WTC11 (cell line): ENCODE measurements around the gene CHML. TPM values are rescaled to one million over a fixed set of nuclear protein-coding genes. Genes with fewer than 3 reads are reported as not detected.

Experiments
- ATAC-seq: fragments of 200-7000 bp; cut with Tn5 transposase; 2 replicates; pipeline ENCODE4 v1.10.0; 2021; ENCODE audit warnings: mild to moderate bottlenecking, moderate library complexity
- CTCF ChIA-PET: fragments of 300-600 bp; sonication (Branson Sonifier 250); formaldehyde crosslinking; loops from one replicate; lab custom pipeline; 2021; ENCODE audit warnings: antibody characterized with exemption; lab: Charles Lee
- POLR2A ChIA-PET: fragments of 350-600 bp; sonication (Branson Sonifier 250); formaldehyde crosslinking; loops from one replicate; lab custom pipeline; 2021; ENCODE audit warnings: antibody characterized with exemption; lab: Charles Lee
- DNase-seq: peaks from one replicate; pipeline ENCODE4 v3.0.0; 2021; ENCODE audit warnings: low spot score
- H3K27ac Mint-ChIP-seq: 2 replicates; pipeline ENCODE4 v1.8.0; 2021; ENCODE audit warnings: mixed read lengths
- H3K27me3 Mint-ChIP-seq: 2 replicates; pipeline ENCODE4 v1.8.0; 2021; ENCODE audit warnings: low read depth, mild to moderate bottlenecking, moderate library complexity, mixed read lengths
- H3K36me3 Mint-ChIP-seq: 2 replicates; pipeline ENCODE4 v1.8.0; 2021; ENCODE audit warnings: mixed read lengths
- H3K4me1 Mint-ChIP-seq: 2 replicates; pipeline ENCODE4 v1.8.0; 2022; ENCODE audit warnings: mixed read lengths
- H3K4me3 Mint-ChIP-seq: 2 replicates; pipeline ENCODE4 v1.8.0; 2021; ENCODE audit warnings: mild to moderate bottlenecking, moderate library complexity, mixed read lengths
- H3K9me3 Mint-ChIP-seq: 2 replicates; pipeline ENCODE4 v1.8.0; 2021; ENCODE audit warnings: mixed read lengths
- ATF6 ChIP-seq: sonication (generic); formaldehyde crosslinking; IDR thresholded peaks from 2 replicates; pipeline ENCODE4 v1.8.1; 2023; ENCODE audit warnings: mild to moderate bottlenecking, missing genetic modification reagents
- CDX4 ChIP-seq: fragments of 250-450 bp; sonication (Bioruptor Pico); IDR thresholded peaks from 2 replicates; pipeline ENCODE4 v1.9.0; 2021; ENCODE audit warnings: moderate library complexity, mild to moderate bottlenecking, inconsistent platforms, borderline replicate concordance
- ELF4 ChIP-seq: sonication (generic); formaldehyde crosslinking; IDR thresholded peaks from 2 replicates; pipeline ENCODE4 v1.8.1; 2022; ENCODE audit warnings: low read depth, mild to moderate bottlenecking, moderate library complexity, missing genetic modification reagents
- HMGA2 ChIP-seq: fragments of 250-450 bp; sonication (Bioruptor Pico); IDR thresholded peaks from 2 replicates; pipeline ENCODE4 v1.4.0; 2021; ENCODE audit warnings: mild to moderate bottlenecking, moderate library complexity
- IRF2 ChIP-seq: sonication (generic); formaldehyde crosslinking; IDR thresholded peaks from 2 replicates; pipeline ENCODE4 v1.8.0; 2022; ENCODE audit warnings: low read depth, missing genetic modification reagents, borderline replicate concordance
- NFYB ChIP-seq: sonication (generic); formaldehyde crosslinking; conservative IDR thresholded peaks from 2 replicates; pipeline ENCODE4 v1.8.0; 2022; ENCODE audit warnings: low read depth, missing genetic modification reagents
- PRDM15 ChIP-seq: sonication (generic); formaldehyde crosslinking; IDR thresholded peaks from 2 replicates; pipeline ENCODE4 v1.8.0; 2022; ENCODE audit warnings: missing genetic modification reagents
- SMAD3 ChIP-seq: sonication (generic); formaldehyde crosslinking; IDR thresholded peaks from 2 replicates; pipeline ENCODE4 v1.8.0; 2022; ENCODE audit warnings: missing genetic modification reagents, mild to moderate bottlenecking, borderline replicate concordance
- STAT6 ChIP-seq: sonication (generic); formaldehyde crosslinking; conservative IDR thresholded peaks from 2 replicates; pipeline ENCODE4 v1.8.1; 2023; ENCODE audit warnings: mild to moderate bottlenecking, low read depth, missing genetic modification reagents, moderate library complexity
- TP53 ChIP-seq: sonication (generic); formaldehyde crosslinking; IDR thresholded peaks from 2 replicates; pipeline ENCODE4 v1.8.1; 2023; ENCODE audit warnings: mild to moderate bottlenecking, missing genetic modification reagents
- USF1 ChIP-seq: sonication (generic); formaldehyde crosslinking; IDR thresholded peaks from 2 replicates; pipeline ENCODE4 v1.8.0; 2022; ENCODE audit warnings: mild to moderate bottlenecking, missing genetic modification reagents
- ZBTB21 ChIP-seq: sonication (generic); formaldehyde crosslinking; IDR thresholded peaks from 2 replicates; pipeline ENCODE4 v1.8.1; 2023; ENCODE audit warnings: mild to moderate bottlenecking, missing genetic modification reagents, borderline replicate concordance
- ZNF263 ChIP-seq: sonication (generic); formaldehyde crosslinking; IDR thresholded peaks from 2 replicates; pipeline ENCODE4 v1.8.1; 2022; ENCODE audit warnings: low read depth, mild to moderate bottlenecking, moderate library complexity, missing genetic modification reagents
- ZNF423 ChIP-seq: fragments of 250-450 bp; sonication (Bioruptor Pico); IDR thresholded peaks from 2 replicates; pipeline ENCODE4 v2.1.2; 2022; ENCODE audit warnings: mild to moderate bottlenecking, moderate library complexity
- ZNF512 ChIP-seq: sonication (generic); formaldehyde crosslinking; IDR thresholded peaks from 2 replicates; pipeline ENCODE4 v1.8.1; 2022; ENCODE audit warnings: missing genetic modification reagents, borderline replicate concordance
- total RNA-seq: library from RNA; stranded (reverse); gene quantifications from 3 replicates; pipeline ENCODE4 v1.2.3, GENCODE V29; 2021

The CHML gene
- total RNA-seq, 1 experiment from 2014 or later: 53.5 TPM

GRCh38 chr1:241607497-241607896, 32.7 kb downstream of the CHML start:
- ChIA-PET CTCF (no interaction called here), POLR2A (no interaction called here)
- ATAC-seq (no peak), DNase-seq (no peak)
- H3K4me3 Mint-ChIP-seq: no peak overlapping the region
- no peaks in the 10 kb centered on the region for H3K36me3 Mint-ChIP-seq
- H3K4me1 Mint-ChIP-seq: no peaks in the 10 kb centered on the region
- TF ChIP-seq ZNF512 (CRISPR knock-in tag): 0 out of 2 replicates have a peak, but pooled peaks have one; percentile 71
- TF ChIP-seq STAT6: no peak
- no peak for TF ChIP-seq IRF2
- TF ChIP-seq CDX4 (CRISPR knock-in tag): no peak
- TF ChIP-seq TP53 (CRISPR knock-in tag): no peak
- no peak overlapping the region for H3K27ac Mint-ChIP-seq
- no peaks in the 10 kb centered on the region for H3K27me3 Mint-ChIP-seq
- H3K9me3 Mint-ChIP-seq: no peaks in the 10 kb centered on the region

- DNase-seq: no peak
- no peaks in the 10 kb centered on the region for H3K9me3 Mint-ChIP-seq
- no peak overlapping the region for H3K27ac Mint-ChIP-seq
- no peak for TF ChIP-seq ZNF263 (CRISPR knock-in tag)
- TF ChIP-seq ATF6 (CRISPR knock-in tag): no peak
- TF ChIP-seq ZNF423 (CRISPR knock-in tag): no peak
- peak; percentile 23; the same call in 1 of the 2 replicates for TF ChIP-seq HMGA2 (CRISPR knock-in tag)
- TF ChIP-seq, all 79 proteins: peak for 1
- ChIA-PET POLR2A (no interaction called here), CTCF (no interaction called here)
- H3K27me3 Mint-ChIP-seq: no peaks in the 10 kb centered on the region
- H3K36me3 Mint-ChIP-seq: peaks cover 6% of the 10 kb centered on the region; the same call in 1 of the 2 replicates
- no peaks in the 10 kb centered on the region for H3K4me1 Mint-ChIP-seq
- no peak for ATAC-seq
- H3K4me3 Mint-ChIP-seq: no peak overlapping the region
These were observed 33.6 kb downstream of the CHML start for GRCh38 chr1:241606544-241606943.

- Mint-ChIP-seq H3K27ac (no peak overlapping the region), H3K36me3 (peaks cover 6% of the 10 kb centered on the region; the same call in 1 of the 2 replicates), H3K9me3 (no peaks in the 10 kb centered on the region), H3K4me1 (no peaks in the 10 kb centered on the region), H3K27me3 (no peaks in the 10 kb centered on the region), H3K4me3 (no peak overlapping the region)
- peak; percentile 21 for DNase-seq
- CTCF ChIA-PET: interaction anchor here (0.6 to 1.2 kb wide), 15 partner anchors 9 to 763 kb away, joined by 3 to 8 read pairs (median 3); partner anchors contain the start of genes CHML and OPN3
- POLR2A ChIA-PET: interaction anchor here (0.7 kb wide), 1 partner anchor 76 kb away, joined by 4 read pairs; no protein-coding TSS in a partner anchor
- peak; percentile 95 for ATAC-seq
- no peak for TF ChIP-seq SMAD3 (CRISPR knock-in tag)
These were observed 34.9 kb downstream of the CHML start for GRCh38 chr1:241605146-241605805.

GRCh38 chr1:241603731-241604245, 36.4 kb downstream of the CHML start:
- DNase-seq: no peak
- H3K27me3 Mint-ChIP-seq: no peaks in the 10 kb centered on the region
- no peak overlapping the region for H3K27ac Mint-ChIP-seq
- ChIA-PET CTCF (no interaction called here), POLR2A (no interaction called here)
- no peaks in the 10 kb centered on the region for H3K4me1 Mint-ChIP-seq
- H3K4me3 Mint-ChIP-seq: no peak overlapping the region
- no peak for ATAC-seq
- H3K9me3 Mint-ChIP-seq: no peaks in the 10 kb centered on the region
- H3K36me3 Mint-ChIP-seq: peaks cover 6% of the 10 kb centered on the region; the same call in 1 of the 2 replicates
- no peak for TF ChIP-seq PRDM15 (CRISPR knock-in tag)
- no peak for TF ChIP-seq ZNF263 (CRISPR knock-in tag)
- TF ChIP-seq USF1: no peak
- no peak for TF ChIP-seq ZBTB21 (CRISPR knock-in tag)
- TF ChIP-seq ELF4 (CRISPR knock-in tag): no peak
- TF ChIP-seq SMAD3 (CRISPR knock-in tag): no peak
- no peak for TF ChIP-seq NFYB (CRISPR knock-in tag)
